ENCODE measurements around the gene FLNB.
"Not testable (repeated sequence)": the region's sequence is repeated elsewhere in the genome, so short reads cannot be mapped to it uniquely, and the experiment has no call there.

The FLNB gene

GRCh38 chr3:58055314-58055713 is 47.1 kb downstream of the FLNB start:
- DNase-seq: no peak

GRCh38 chr3:58055891-58056290 is 47.7 kb downstream of the FLNB start:
- not testable (repeated sequence) for DNase-seq

GRCh38 chr3:58058361-58059263 is 50.4 kb downstream of the FLNB start:
- DNase-seq: no peak

- DNase-seq: no peak
Measured at GRCh38 chr3:58059349-58060321, 51.4 kb downstream of the FLNB start.

- DNase-seq: no peak
Measured at GRCh38 chr3:58062472-58062871, 54.2 kb downstream of the FLNB start.

GRCh38 chr3:58063022-58063815 is 55.0 kb downstream of the FLNB start:
- DNase-seq: no peak

- no peak for DNase-seq
Measured at GRCh38 chr3:58064923-58065638, 56.9 kb downstream of the FLNB start.

- no peak for DNase-seq
Measured at GRCh38 chr3:58065700-58066167, 57.5 kb downstream of the FLNB start.

GRCh38 chr3:58066842-58067241 is 58.6 kb downstream of the FLNB start:
- no peak for DNase-seq

- DNase-seq: no peak
Measured at GRCh38 chr3:58068122-58068809, 60.0 kb downstream of the FLNB start.

- no peak for DNase-seq
Measured at GRCh38 chr3:58071480-58071971, 63.3 kb downstream of the FLNB start.

- no peak for DNase-seq
Measured at GRCh38 chr3:58072052-58072762, 64.0 kb downstream of the FLNB start.

- no peak for DNase-seq
Measured at GRCh38 chr3:58072763-58073130, 64.5 kb downstream of the FLNB start.

- no peak for DNase-seq
Measured at GRCh38 chr3:58073301-58074108, 65.3 kb downstream of the FLNB start.

GRCh38 chr3:58074116-58074715 is 66.0 kb downstream of the FLNB start:
- DNase-seq: no peak

GRCh38 chr3:58074997-58075396 is 66.8 kb downstream of the FLNB start:
- DNase-seq: no peak

- no peak for DNase-seq
Measured at GRCh38 chr3:58077596-58078285, 69.5 kb downstream of the FLNB start.

GRCh38 chr3:58078610-58079009 is 70.4 kb downstream of the FLNB start:
- no peak for DNase-seq

GRCh38 chr3:58079773-58080172 is 71.6 kb downstream of the FLNB start:
- no peak for DNase-seq
